T-helper 1 cell treated with Interleukin-12 subunit alpha and Interleukin-12 subunit beta and Interleukin-4 antibody, amounts not matched to agents 30 μg/mL and 1 μg/mL, for 36 hours (primary cell): ENCODE measurements around the gene COX20.
"Not testable (repeated sequence)": the region's sequence is repeated elsewhere in the genome, so short reads cannot be mapped to it uniquely, and the experiment has no call there.

Experiments
- H3K27ac Mint-ChIP-seq: one replicate; pipeline ENCODE4 v1.8.0; 2021; ENCODE audit warnings: mild to moderate bottlenecking, mixed read lengths
- H3K27me3 Mint-ChIP-seq: one replicate; pipeline ENCODE4 v1.8.0; 2021; ENCODE audit warnings: low read depth, mixed read lengths
- H3K36me3 Mint-ChIP-seq: one replicate; pipeline ENCODE4 v1.8.0; 2021; ENCODE audit warnings: low read depth, mixed read lengths
- H3K4me1 Mint-ChIP-seq: one replicate; pipeline ENCODE4 v1.8.0; 2021; ENCODE audit warnings: low read depth, mixed read lengths
- H3K4me3 Mint-ChIP-seq: one replicate; pipeline ENCODE4 v1.8.0; 2021; ENCODE audit warnings: mild to moderate bottlenecking, moderate library complexity, mixed read lengths
- H3K9me3 Mint-ChIP-seq: one replicate; pipeline ENCODE4 v1.8.0; 2021; ENCODE audit warnings: mixed read lengths

Gene COX20

DNA sequence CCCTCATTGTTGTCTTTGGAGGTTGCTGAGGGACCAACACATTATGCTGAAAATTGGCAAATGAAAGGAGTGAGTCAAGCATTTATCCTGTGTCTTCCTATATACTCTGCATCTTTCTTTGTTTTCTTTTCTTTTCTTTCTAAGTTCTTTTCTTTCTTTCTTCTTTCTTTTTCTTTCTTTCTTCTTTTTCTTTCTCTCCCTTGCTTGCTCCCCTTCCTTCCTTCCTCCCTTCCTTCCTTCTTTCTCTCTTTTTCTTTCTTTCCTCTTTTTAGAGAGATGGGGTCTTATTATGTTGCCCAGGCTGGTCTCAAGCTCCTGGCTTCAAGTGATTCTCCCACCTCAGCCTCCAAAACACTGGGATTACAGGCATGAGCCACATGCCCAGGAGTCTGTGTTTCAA is 28.3 kb upstream of the COX20 start:
- H3K9me3 Mint-ChIP-seq = no peaks in the 10 kb centered on the region
- H3K27ac Mint-ChIP-seq = no peak overlapping the region
- H3K27me3 Mint-ChIP-seq = peaks cover 4% of the 10 kb centered on the region
- H3K4me1 Mint-ChIP-seq = no peaks in the 10 kb centered on the region
- no peak overlapping the region for H3K4me3 Mint-ChIP-seq
- H3K36me3 Mint-ChIP-seq = no peaks in the 10 kb centered on the region

DNA sequence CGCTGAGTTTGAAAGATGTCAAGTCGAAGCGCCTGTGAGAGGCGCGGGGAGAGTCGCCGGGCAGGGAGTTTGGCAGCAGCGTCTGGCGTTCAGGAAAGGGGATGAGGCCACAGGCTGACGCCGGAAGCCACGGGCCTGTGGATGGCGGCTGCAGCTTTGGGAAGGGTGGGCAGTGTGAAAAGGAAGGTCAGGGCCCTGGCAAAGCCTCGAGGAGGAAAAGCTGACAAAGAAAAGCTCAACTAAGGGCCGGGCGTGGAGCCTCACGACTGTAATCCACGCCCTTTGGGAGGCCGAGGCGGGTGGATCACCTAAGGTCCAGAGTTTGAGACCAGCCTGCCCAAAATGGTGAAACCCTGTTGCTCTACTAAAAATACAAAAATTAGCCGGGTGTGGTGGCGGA is 25.2 kb upstream of the COX20 start:
- Mint-ChIP-seq H3K9me3 (no peaks in the 10 kb centered on the region), H3K4me1 (peaks cover 4% of the 10 kb centered on the region), H3K27me3 (peaks cover 4% of the 10 kb centered on the region), H3K4me3 (no peak overlapping the region), H3K36me3 (no peaks in the 10 kb centered on the region), H3K27ac (no peak overlapping the region)

DNA sequence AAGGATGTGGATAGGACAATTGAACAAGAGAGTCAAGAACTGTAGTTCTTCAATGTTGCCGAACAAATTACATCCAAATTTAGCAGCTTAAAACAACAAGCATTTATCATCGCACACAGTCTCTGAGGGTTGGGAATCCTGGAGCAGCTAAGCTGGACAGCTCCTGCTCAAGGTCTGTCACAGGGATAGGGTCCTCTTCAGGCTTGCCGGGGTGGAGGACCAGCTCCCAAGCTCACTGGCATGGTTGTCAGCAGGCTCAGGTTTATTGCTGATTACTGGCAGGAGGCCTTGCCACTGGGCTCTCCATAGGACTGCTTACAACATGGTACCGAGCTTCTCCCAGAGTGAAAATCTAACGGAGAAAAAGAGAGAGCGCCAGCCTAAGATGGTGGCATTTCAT is 22.1 kb upstream of the COX20 start:
- H3K9me3 Mint-ChIP-seq = no peaks in the 10 kb centered on the region
- H3K36me3 Mint-ChIP-seq = no peaks in the 10 kb centered on the region
- peaks cover 8% of the 10 kb centered on the region for H3K4me1 Mint-ChIP-seq
- no peak overlapping the region for H3K27ac Mint-ChIP-seq
- H3K27me3 Mint-ChIP-seq = peaks cover 12% of the 10 kb centered on the region
- no peak overlapping the region for H3K4me3 Mint-ChIP-seq

DNA sequence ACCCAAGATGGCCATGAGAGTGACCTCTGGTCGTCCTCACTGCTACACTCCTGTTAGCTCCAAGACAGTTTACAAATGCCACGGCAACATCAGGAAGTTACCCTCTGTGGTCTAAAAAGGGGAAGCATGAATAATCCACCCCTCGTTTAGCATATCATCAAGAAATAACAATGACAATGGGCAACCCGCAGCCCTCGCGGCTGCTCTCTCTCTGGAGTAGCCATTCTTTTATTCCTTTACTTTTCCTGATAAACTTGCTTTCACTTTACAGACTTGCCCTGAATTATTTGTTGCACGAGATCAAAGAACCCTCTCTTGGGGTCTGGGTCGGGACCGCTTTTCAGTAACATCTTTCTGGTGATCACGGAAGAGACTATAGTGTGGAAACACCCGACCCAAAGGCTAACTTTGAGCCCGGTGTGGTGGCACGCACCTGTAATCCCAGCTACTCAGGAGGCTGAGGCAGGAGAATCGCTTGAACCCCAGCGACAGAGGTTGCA is 19.8 kb upstream of the COX20 start:
- H3K9me3 Mint-ChIP-seq = no peaks in the 10 kb centered on the region
- H3K27me3 Mint-ChIP-seq = peaks cover 12% of the 10 kb centered on the region
- no peaks in the 10 kb centered on the region for H3K36me3 Mint-ChIP-seq
- peaks cover 8% of the 10 kb centered on the region for H3K4me1 Mint-ChIP-seq
- H3K4me3 Mint-ChIP-seq = no peak overlapping the region
- H3K27ac Mint-ChIP-seq = no peak overlapping the region

DNA sequence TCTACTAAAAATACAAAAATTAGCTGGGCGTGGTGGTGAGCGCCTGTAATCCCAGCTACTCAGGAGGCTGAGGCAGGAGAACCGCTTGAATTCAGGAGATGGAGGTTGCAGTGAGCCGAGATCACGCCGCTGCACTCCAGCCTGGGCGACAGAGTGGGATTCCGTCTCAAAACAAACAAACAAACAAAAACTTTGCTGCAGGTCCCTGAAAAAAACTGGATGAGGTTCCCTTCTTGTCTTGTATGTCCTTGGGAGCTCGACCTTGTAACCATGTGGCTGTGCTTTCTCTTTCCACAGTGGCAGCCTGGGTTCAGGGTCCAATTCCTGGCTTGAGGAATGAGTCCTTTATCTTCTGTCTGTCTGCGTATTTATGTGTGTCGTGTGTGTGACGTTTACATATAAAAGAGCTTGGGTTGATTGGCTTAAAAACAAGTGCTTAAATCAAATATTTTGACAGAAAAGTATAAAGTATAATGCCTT is 18.0 kb upstream of the COX20 start:
- no peaks in the 10 kb centered on the region for H3K9me3 Mint-ChIP-seq
- no peaks in the 10 kb centered on the region for H3K36me3 Mint-ChIP-seq
- peaks cover 12% of the 10 kb centered on the region for H3K27me3 Mint-ChIP-seq
- peaks cover 8% of the 10 kb centered on the region for H3K4me1 Mint-ChIP-seq
- no peak overlapping the region for H3K4me3 Mint-ChIP-seq
- no peak overlapping the region for H3K27ac Mint-ChIP-seq

DNA sequence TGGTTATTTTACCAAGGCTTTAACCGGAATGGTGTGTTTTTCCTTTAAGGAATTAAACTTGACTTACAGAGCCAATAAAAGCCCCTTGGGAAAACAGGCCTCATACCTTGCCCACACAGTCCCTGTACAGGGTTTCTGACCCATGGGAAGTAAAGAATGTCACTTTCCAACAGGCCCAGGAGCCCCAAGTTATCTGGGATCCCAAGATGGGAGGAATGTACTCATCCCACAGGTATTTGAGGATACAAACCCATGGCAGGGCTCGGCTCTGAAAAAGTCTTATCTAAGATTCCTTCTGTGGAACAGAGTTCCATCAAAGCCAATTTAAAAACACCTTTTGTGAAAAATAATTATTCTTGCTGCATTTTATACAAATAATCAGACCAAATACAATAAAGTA is 15.3 kb upstream of the COX20 start:
- Mint-ChIP-seq H3K4me1 (peaks cover 3% of the 10 kb centered on the region), H3K27me3 (peaks cover 12% of the 10 kb centered on the region), H3K27ac (no peak overlapping the region), H3K4me3 (no peak overlapping the region), H3K36me3 (no peaks in the 10 kb centered on the region), H3K9me3 (no peaks in the 10 kb centered on the region)

DNA sequence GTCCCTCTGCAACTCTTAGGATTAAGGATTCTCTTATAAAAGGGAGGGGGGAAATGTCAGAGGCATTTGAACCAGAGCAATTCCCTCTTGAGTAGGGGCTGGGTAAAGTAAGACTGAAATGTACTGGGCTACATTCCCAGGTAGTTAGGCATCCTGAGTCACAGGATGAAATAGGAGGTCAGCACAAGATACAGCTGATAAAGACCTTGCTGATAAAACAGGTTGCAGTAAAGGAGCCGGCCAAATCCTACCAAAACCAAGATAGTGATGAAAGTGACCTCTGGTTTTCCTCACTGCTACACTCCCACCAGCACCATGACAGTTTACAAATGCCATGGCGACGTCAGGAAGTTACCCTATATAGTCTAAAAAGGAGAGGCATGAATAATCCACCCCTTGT is 14.3 kb upstream of the COX20 start:
- Mint-ChIP-seq H3K27me3 (peaks cover 12% of the 10 kb centered on the region), H3K4me3 (no peak overlapping the region), H3K4me1 (no peaks in the 10 kb centered on the region), H3K9me3 (no peaks in the 10 kb centered on the region), H3K36me3 (no peaks in the 10 kb centered on the region), H3K27ac (no peak overlapping the region)

DNA sequence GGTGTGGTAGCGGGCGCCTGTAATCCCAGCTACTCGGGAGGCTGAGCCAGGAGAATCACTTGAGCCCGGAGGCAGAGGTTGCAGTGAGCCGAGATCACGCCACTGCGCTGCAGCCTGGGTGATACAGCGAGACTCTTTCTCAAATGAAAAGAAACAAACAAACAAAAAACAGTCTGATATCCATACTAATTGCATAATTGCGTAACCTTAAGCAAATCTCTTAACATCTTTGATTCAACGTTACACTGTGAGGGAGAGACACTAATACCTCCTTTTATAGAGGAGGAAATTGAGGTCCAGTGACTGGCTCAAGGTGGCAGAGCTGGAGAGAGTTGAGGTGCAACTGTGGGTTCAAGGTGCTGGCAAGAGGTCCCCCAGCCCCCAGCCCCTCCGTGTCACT is 12.6 kb upstream of the COX20 start:
- Mint-ChIP-seq H3K4me3 (no peak overlapping the region), H3K27me3 (peaks cover 8% of the 10 kb centered on the region), H3K36me3 (no peaks in the 10 kb centered on the region), H3K27ac (no peak overlapping the region), H3K9me3 (no peaks in the 10 kb centered on the region), H3K4me1 (no peaks in the 10 kb centered on the region)

DNA sequence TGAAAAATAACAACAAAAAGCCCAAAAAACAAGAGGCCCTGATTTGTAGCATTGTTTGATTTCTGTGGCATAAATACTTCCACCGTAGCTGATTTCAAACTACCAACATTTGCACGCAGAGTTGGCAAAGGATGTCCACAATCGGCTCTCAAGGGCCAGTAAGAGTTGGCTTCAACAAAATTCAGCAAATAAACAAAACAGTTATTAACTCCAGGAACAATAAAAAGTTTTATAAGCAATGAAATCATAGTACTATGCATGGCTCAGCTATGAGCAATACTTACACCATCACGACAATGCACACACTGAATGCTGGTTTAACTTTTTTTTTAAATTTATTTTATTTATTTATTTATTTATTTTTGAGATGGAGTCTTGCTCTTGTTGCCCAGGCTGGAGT is 8.7 kb upstream of the COX20 start:
- H3K27ac Mint-ChIP-seq = no peak overlapping the region

DNA sequence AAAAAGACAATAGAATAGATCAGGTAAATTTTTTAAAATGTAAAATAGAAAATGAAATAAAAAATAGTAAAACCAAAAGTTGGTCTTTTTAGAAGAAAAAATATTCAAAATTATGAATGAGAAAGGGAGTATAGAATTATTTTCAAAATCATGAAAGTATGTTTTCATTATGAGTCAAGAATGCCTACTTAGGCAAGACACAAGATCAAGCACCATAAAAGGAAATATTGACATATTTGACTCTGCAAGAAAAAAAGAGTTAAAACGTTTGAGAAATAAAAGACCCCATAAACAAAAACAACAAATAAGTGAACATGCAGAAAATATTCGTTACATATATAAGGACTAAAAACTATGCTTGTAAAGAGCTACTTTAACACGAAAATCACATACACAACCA is 4.8 kb upstream of the COX20 start:
- Mint-ChIP-seq H3K27ac (no peak overlapping the region), H3K27me3 (peaks cover 6% of the 10 kb centered on the region), H3K4me3 (no peak overlapping the region), H3K9me3 (no peaks in the 10 kb centered on the region), H3K36me3 (no peaks in the 10 kb centered on the region), H3K4me1 (peaks cover 5% of the 10 kb centered on the region)

More for the DNA sequence above, 8.7 kb upstream of the COX20 start:
- Mint-ChIP-seq H3K4me3 (no peak overlapping the region), H3K9me3 (no peaks in the 10 kb centered on the region), H3K36me3 (no peaks in the 10 kb centered on the region), H3K4me1 (no peaks in the 10 kb centered on the region), H3K27me3 (peaks cover 8% of the 10 kb centered on the region)

DNA sequence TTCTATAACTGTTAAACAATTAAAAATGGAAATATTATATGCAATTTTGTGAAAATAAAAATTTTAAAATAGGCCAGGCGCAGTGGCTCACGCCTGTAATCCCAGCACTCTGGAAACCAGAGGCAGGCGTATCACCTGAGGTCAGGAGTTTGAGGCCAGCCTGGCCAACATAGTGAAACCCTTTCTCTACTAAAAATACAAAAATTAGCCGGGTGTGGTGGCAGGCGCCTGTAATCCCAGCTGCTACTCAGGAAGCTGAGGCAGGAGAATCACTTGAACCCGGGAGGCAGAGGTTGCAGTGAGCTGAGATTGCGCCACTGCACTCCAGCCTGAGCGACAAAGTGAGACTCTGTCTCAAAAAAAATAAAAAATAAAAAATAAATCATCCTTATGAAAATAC is 2.2 kb upstream of the COX20 start:
- not testable (repeated sequence) for H3K27me3 Mint-ChIP-seq, H3K9me3 Mint-ChIP-seq, H3K27ac Mint-ChIP-seq
- H3K4me1 Mint-ChIP-seq = peaks cover 26% of the 10 kb centered on the region
- H3K4me3 Mint-ChIP-seq = peak overlapping the region; percentile 86
- H3K36me3 Mint-ChIP-seq = peaks cover 13% of the 10 kb centered on the region

DNA sequence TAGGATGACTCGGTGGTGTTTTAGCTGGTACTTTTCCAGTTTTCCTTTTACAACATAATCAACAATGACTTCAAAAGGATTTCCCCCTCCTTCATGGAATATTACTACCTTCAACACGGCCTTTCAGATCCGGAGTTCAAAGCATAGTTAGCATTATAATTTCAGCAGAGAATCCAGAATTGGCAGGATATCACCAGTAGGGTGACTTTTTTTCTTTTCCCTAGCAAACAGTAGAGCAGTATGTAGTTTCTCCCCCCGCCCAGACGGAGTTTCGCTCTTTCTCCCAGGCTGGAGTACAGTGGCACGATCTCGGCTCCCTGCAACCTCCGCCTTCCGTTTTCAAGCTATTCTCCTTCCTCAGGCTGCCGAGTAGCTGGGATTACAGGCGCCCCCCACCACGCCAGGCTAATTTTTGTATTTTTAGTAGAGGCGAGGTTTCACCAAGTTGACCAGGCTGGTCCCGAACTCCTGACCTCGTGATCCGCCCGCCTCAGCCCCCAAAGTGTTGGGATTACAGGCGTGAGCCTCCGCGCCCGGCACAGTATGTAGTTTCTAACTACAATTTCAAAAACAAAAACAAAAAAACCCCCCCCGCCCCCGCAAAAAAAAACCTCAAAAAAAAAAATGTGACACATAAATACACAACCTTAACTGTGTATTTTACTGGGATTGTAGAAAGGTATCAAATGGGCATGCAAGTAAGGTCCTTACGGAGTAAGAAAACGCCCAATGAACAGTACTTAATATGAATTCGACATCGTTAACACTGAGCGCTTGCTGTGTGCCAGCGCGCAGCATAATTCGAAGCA is 1.5 kb upstream of the COX20 start:
- Mint-ChIP-seq H3K36me3 (peaks cover 20% of the 10 kb centered on the region), H3K27ac (peak overlapping the region; percentile 89), H3K27me3 (no peaks in the 10 kb centered on the region), H3K4me1 (peaks cover 30% of the 10 kb centered on the region), H3K9me3 (no peaks in the 10 kb centered on the region), H3K4me3 (peak overlapping the region; percentile 86)

DNA sequence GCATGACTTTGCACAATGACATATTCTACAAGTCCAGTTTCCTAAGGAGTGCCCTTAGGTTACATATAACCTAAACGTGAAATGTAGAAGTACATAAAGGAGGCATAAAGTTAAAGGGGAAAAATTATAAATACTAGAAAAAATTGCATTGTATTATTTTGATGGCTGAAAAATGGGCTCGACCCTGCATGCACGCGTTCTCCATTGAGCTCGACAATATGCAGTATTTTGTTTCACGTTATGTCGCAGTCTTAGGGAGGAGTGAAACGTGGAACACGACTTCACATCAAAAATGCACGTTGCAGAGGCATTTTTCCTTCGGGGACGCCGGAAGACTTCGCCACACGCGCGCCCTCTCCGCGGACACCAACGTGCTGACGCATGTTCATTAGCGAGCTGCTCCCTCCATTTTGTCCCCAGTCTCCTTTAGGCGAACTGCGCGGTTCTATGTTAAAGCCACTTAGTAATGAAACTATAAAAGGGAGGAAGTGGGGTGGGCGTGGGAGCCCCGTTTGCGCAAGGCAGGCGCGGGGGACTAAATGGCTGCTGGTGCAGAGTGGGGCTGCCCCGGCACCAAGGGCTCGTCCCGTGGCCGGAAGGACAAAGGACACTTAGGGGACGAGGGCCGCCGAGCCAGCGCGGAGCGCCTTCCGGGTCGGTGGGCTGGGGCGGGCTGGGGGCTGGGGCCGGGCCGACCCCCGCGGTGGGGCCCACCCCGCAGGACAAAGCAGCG is 749 bp upstream of the COX20 start:
- Mint-ChIP-seq H3K4me3 (peak overlapping the region; percentile 91), H3K27ac (peak overlapping the region; percentile 89), H3K4me1 (peaks cover 34% of the 10 kb centered on the region), H3K9me3 (no peaks in the 10 kb centered on the region), H3K36me3 (peaks cover 23% of the 10 kb centered on the region), H3K27me3 (no peaks in the 10 kb centered on the region)

DNA sequence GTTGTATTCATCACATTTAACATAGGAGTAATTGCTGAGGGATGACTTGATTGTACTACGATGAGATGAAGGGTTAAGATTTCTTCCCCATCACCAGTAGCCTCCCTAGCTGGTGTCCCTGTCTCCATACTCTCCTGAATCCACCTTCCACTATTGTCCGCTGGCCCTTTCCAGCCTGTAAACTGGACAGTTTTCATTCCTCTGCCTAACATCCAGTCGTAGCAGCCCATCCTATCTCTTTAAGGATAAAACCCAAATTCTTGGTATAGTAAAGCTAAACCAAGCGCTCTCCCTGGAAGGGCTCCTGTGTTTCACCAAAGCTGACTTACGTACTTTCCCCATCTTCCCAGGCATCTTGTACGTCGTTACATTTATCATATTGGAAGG is 670 bp downstream of the COX20 start:
- Mint-ChIP-seq H3K9me3 (no peaks in the 10 kb centered on the region), H3K4me3 (peak overlapping the region; percentile 91), H3K27ac (peak overlapping the region; percentile 90), H3K27me3 (no peaks in the 10 kb centered on the region), H3K4me1 (peaks cover 45% of the 10 kb centered on the region), H3K36me3 (peaks cover 34% of the 10 kb centered on the region)

DNA sequence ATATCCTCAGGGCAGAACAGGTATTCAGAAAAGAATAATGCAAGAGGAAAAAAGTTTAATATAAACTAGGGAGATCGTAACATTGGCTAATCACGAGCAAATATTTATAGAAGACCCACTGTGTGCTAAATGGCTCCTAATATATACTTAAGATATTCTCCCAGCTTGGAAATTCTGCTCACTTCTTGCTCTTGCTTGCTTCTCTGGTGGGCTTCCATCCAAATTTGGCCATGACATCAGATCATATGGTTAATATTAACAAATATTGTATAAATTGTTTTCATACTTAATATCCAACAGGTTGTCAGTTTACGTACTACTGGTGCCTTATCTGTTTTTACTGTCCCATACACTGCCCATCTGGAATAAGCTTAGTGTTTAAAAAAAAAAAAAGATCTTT is 1.1 kb downstream of the COX20 start:
- no peaks in the 10 kb centered on the region for H3K9me3 Mint-ChIP-seq
- peak overlapping the region; percentile 91 for H3K4me3 Mint-ChIP-seq
- no peaks in the 10 kb centered on the region for H3K27me3 Mint-ChIP-seq
- H3K4me1 Mint-ChIP-seq = peaks cover 47% of the 10 kb centered on the region
- peak overlapping the region; percentile 90 for H3K27ac Mint-ChIP-seq
- H3K36me3 Mint-ChIP-seq = peaks cover 37% of the 10 kb centered on the region
